Activated CD4-positive, alpha-beta T cell treated with anti-CD3 and anti-CD28 coated beads, Interleukin-10, Interleukin-2, amounts not matched to agents 100 ng/mL and 50 ng/mL, durations not matched to agents 16 hours and 8 hours (primary cell): ENCODE measurements around the gene CNIH1.
A peak's percentile ranks its signal among the peaks of the same experiment; 100 is the strongest.
"Not testable (repeated sequence)": the region's sequence is repeated elsewhere in the genome, so short reads cannot be mapped to it uniquely, and the experiment has no call there.

Source experiments
- DNase-seq: peaks from one replicate; pipeline ENCODE4 v3.0.0-alpha.2; 2020

Gene CNIH1

GRCh38 chr14:54465654-54466053 lies 24.5 kb upstream of the CNIH1 start:
- no peak for DNase-seq

DNA sequence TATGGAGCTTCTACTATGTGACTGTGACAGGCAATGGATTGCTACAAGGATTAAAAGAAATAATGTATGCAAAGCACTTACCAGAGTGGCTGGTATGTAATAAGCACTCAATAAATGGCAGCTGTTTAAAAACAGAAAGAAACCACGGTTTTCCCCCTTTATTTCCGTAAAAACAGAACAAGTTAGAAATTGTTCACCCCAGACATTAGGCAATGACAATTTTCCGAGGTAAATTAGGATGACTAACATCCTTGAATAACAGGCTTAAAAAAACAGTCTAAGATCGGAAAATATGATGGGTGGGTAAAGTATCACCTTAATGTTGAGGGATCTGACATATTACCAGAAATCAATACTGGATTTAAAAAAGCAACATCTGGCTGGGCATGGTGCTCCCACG lies 20.9 kb upstream of the CNIH1 start:
- peak; percentile 12 for DNase-seq

- DNase-seq: no peak
These were observed 17.9 kb upstream of the CNIH1 start for GRCh38 chr14:54459106-54459505.

- DNase-seq: not testable (repeated sequence)
These were observed 17.4 kb upstream of the CNIH1 start for GRCh38 chr14:54458536-54458935.

DNA sequence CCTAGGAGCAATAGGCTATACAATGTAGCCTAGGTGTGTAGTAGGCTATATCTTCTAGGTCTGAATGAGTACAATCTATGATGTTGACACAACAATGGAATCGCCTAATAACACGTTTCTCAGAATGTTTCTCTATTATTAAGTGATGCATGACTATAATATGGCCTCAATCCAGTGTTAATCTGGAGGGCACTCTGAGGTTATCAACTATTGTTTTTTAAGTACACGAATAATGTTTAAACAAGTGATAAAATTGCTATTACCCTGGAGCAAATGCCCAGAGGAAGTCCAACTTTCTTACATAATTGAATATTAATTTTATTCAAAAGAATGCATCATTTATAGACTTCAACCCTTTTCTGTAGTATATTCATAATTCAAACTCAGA lies 16.4 kb upstream of the CNIH1 start:
- no peak for DNase-seq

DNA sequence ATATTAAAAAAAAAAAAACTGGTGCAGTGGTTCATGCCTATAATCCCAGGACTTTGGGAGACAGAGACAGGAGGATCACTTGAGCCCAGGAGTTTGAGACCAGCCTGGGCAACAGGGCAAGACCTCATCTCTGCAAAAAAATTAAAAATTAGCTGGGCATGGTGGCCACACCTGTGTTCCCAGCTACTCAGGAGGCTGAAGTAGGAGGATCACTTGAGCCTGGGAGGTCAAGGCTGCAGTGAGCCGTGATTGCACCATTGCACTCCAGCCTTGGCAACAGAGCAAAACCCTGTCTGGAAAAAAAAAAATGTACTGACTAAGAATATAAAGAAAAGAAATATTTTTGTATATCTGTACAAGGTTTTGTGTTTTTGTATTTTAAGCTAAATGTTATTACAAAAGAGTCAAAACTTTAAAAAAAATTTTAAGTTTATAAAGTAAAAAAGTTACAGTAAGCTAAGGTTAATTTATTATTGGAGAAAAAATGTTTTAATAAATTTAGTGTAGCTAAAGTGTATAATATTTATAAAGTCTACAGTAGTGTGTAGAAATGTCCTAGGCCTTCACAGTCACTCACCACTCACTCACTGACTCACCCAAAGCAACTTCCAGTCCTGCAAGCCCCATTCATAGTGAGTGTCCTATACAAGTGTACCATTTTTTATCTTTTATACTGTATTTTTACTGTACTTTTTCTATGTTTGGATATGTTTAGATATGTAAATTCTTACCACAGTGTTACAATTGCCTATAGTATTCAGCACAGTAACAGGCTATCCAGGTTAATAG lies 15.8 kb upstream of the CNIH1 start:
- not testable (repeated sequence) for DNase-seq

DNA sequence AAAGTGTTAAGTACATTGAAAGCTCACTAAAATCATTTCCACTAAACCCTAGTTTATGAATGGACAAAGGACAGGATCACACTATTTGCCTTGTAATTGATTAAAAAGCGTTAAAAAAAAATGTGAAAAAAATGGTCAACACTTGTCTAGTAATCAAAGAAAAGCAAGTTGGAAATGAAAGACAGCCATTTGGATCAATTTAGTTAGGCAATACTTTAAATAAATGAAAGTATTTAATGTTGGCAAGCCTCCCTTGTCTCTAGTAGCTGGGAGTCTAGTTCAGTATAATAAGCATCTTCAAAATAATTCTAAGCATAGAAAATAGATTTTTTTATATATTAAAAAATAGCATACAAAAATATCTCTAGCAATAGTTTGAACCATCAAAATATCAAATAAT lies 14.2 kb upstream of the CNIH1 start:
- no peak for DNase-seq

GRCh38 chr14:54453990-54454389 lies 12.8 kb upstream of the CNIH1 start:
- not testable (repeated sequence) for DNase-seq

GRCh38 chr14:54453252-54453651 lies 12.1 kb upstream of the CNIH1 start:
- DNase-seq: no peak

GRCh38 chr14:54451961-54452360 lies 10.8 kb upstream of the CNIH1 start:
- no peak for DNase-seq

DNA sequence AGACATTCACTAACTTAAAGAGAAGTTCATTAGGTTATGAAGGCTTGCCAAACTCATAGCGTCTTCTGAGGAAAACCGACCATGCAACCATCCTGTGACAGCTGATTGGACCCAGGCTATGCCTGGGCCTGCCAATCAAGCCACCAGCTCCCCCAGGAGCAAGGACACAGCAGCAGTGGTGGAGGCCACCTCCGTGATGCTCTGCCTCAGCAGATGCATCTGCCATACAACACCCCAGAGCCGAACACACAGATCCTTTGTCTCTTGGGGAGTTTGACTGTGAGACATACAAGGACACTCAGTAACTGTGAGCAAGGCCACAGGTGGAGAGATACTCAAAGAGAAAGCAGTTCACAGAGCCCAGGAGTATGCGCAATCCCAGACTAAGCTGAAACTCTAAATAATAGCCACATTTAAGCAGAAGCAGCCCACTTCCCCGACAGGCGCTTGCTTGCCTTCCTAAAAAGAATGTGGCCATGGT lies 10.0 kb upstream of the CNIH1 start:
- no peak for DNase-seq

DNA sequence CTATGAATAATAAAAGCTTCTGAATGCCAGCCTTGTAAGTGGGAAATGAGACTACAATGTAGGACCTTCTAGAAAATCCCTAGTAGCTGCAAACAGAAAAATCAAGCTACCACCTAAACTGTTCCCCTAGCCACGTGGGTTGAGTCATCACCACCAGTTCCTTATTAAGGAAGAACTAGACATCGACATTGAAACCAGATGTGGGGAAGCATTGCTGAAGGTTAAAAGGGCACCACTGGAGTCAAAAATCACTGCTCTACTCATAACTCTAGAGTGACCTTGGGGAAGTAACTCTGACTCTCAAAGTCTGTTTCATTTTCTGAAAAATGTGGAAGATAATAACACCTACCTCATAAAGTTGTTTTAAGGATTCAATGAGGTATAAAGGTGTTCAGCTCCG lies 9.4 kb upstream of the CNIH1 start:
- DNase-seq: peak; percentile 19

- peak; percentile 27 for DNase-seq
These were observed 6.1 kb upstream of the CNIH1 start for GRCh38 chr14:54447231-54447692.

DNA sequence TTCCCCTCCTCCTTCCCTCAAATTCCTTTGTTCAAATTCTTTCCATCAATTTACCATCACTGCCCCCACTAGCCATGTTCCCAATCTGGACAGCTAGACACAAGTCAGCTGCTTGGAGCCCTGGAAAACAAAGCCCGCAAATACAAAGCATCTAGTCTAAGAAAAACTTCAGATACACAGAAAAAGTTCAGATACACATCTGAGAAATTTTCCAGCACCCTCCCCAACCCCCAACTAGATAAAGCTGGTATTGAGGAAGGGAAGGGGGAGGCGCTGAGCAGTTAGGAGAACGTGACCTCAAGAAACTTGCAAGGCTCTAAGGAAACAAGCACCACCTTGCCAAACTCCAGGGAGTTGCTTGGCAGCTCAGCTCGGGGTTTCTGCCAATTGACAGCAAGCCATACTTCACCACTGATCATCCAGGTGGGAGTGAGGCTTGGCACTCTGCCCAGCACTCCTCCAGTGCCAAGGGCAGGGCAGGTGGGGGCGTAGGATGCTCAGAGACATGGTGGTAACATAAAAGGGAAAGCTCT lies 5.1 kb upstream of the CNIH1 start:
- DNase-seq: no peak

DNA sequence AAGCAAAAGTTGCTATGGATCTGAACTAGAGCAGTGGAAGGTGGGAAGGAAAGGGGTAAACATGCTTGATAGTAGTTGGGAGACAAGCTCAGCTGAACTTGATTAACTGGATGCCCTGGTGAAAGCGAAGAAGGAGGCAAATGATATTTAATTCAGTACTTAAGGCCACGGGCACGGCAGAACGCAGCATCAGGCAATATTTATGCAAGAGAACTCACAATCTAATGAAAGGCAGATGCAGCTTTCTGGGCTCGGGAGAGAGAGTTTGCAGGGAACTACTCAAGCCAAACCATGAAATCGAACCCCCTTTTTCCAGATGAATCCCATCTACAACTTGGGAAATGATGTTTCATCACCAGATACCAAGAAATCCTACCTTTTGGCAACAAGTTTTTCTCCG lies 3.5 kb upstream of the CNIH1 start:
- DNase-seq: no peak

GRCh38 chr14:54443981-54444380 lies 2.8 kb upstream of the CNIH1 start:
- DNase-seq: no peak

- DNase-seq: not testable (repeated sequence)
These were observed 1.8 kb upstream of the CNIH1 start for GRCh38 chr14:54442961-54443360.

GRCh38 chr14:54440476-54440872 lies 700 bp downstream of the CNIH1 start:
- DNase-seq: no peak

DNA sequence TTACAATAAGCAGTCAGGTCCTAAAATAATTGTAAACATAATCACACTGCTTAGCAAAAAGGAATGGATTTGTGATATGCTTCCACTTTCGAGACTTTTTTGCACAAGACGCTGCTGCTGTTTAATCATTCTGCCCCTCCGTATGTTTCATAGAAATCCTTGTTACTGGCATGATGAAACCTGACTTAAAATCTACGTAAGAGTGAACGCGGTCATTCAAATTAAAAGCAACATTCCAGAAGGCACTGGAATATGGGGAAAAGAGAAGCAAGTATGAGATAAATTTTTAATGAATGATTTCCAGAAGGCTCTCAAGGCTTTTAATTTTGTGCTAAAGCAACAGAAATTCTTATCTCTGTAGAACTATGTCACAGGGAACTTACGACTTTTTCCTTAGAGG lies 1.1 kb downstream of the CNIH1 start:
- DNase-seq: no peak

GRCh38 chr14:54438703-54439102 lies 2.5 kb downstream of the CNIH1 start:
- DNase-seq: no peak

DNA sequence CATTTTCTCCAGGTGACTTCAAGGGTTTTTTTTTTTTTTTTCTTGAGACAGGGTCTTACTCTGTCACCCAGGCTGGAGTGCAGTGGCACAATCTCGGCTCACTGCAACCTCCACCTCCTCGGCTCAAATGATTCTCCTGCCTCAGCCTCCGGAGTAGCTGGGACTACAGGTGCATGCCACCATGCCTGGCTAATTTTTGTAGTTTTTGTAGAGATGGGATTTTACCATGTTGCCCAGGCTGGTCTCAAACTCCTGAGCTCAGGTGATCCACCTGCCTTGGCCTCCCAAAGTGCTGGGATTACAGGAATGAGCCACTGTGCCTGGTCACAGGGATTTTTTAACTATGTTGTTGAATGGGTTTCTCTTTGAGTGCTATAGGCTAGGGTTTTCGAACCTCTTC lies 3.2 kb downstream of the CNIH1 start:
- DNase-seq: not testable (repeated sequence)

GRCh38 chr14:54435500-54435981 lies 5.6 kb downstream of the CNIH1 start:
- DNase-seq: peak; percentile 88

GRCh38 chr14:54428527-54428926 lies 12.6 kb downstream of the CNIH1 start:
- DNase-seq: no peak

GRCh38 chr14:54427871-54428270 lies 13.3 kb downstream of the CNIH1 start:
- DNase-seq: no peak
